ENCODE results near the gene ISG20.

DNA sequence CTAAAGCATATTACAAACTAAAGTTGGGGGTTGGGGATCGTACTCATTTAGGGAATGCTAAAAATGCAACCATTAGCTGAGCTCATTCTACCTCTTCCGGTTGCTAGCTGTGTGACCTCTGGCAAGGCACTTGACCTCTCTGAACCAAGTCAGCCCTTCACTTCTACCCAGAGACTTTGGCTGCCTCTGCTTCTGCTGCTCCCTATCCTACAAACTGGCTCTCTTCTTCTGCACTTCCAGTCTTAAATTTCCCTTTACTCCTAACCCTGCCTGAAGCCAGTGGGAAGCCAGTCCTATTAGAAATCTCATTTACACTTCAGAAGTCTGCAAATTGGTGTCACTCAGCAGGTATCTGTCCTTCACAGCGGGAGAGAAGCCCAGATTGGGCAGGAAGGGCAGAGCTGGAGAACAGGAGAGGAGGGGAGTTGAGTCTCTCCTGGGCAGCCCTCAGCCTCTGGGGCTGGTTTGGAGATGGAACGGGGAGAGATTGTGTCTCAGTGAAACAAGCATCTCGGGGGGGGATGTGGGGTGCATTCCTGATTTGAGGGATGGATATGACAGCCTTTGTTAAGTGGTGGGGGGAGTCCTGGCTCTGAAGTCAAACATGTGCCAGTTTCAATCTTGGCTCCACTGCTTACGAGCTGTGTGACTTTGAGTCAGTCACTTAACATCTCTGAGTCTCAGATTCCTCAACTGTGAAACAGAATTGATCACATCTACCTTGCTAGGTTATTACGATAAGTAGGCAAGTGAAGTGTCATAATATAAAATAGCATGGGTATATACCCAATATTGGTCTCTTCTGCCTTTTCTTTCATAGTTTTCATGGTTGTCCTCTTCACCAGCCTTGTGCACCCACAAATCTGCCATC, 25.5 kb upstream of the ISG20 start:
- TF ChIP-seq EGR1 (IDR thresholded peaks at IDR 0.05; ENCODE audit: low read depth in 2 of 2): no peak
- no peak for TF ChIP-seq CTCF (IDR thresholded peaks at IDR 0.05; ENCODE audit: low read depth, low read length, missing input control)
- no peak for TF ChIP-seq TAF1 (conservative IDR thresholded peaks at IDR 0.05)
- TF ChIP-seq RXRA (IDR thresholded peaks at IDR 0.05): no peak
- TF ChIP-seq RAD21 (IDR thresholded peaks at IDR 0.05): no peak
- TF ChIP-seq, protein P1, sequence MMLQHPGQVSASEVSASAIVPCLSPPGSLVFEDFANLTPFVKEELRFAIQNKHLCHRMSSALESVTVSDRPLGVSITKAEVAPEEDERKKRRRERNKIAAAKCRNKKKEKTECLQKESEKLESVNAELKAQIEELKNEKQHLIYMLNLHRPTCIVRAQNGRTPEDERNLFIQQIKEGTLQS (IDR thresholded peaks at IDR 0.05): no peak
- TF ChIP-seq JUND (IDR thresholded peaks at IDR 0.05): no peak
- TF ChIP-seq, protein P2, sequence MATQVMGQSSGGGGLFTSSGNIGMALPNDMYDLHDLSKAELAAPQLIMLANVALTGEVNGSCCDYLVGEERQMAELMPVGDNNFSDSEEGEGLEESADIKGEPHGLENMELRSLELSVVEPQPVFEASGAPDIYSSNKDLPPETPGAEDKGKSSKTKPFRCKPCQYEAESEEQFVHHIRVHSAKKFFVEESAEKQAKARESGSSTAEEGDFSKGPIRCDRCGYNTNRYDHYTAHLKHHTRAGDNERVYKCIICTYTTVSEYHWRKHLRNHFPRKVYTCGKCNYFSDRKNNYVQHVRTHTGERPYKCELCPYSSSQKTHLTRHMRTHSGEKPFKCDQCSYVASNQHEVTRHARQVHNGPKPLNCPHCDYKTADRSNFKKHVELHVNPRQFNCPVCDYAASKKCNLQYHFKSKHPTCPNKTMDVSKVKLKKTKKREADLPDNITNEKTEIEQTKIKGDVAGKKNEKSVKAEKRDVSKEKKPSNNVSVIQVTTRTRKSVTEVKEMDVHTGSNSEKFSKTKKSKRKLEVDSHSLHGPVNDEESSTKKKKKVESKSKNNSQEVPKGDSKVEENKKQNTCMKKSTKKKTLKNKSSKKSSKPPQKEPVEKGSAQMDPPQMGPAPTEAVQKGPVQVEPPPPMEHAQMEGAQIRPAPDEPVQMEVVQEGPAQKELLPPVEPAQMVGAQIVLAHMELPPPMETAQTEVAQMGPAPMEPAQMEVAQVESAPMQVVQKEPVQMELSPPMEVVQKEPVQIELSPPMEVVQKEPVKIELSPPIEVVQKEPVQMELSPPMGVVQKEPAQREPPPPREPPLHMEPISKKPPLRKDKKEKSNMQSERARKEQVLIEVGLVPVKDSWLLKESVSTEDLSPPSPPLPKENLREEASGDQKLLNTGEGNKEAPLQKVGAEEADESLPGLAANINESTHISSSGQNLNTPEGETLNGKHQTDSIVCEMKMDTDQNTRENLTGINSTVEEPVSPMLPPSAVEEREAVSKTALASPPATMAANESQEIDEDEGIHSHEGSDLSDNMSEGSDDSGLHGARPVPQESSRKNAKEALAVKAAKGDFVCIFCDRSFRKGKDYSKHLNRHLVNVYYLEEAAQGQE (IDR thresholded peaks at IDR 0.05): no peak
